HepG2 (cell line): ENCODE data around the gene CCL13. TPM values are rescaled to one million over a fixed set of nuclear protein-coding genes. Genes with fewer than 3 reads are reported as not detected.

Experiments
- ATAC-seq: fragments of 200-7000 bp; cut with Tn5 transposase; 3 replicates; pipeline ENCODE4 v1.9.1; 2020; ENCODE audit warnings: mild to moderate bottlenecking, moderate library complexity
- BruUV-seq: library from RNA; stranded (reverse); fragments of 400-500 nt; replicated peaks from 2 replicates; lab custom pipeline; 2021; lab: Mats Ljungman, UMichigan
- CTCF ChIA-PET: fragments of 300-600 bp; formaldehyde crosslinking; extraction: SDS; loops from one replicate; lab custom pipeline; 2021; ENCODE audit warnings: low total read pairs, inconsistent platforms, low intra/inter-chr PET ratio; lab: Yijun Ruan, JAX
- POLR2A ChIA-PET: fragments of 350-600 bp; sonication (Branson Sonifier 250); formaldehyde crosslinking; loops from one replicate; lab custom pipeline; 2020; ENCODE audit warnings: antibody characterized with exemption, inconsistent platforms; lab: Yijun Ruan, JAX
- DNase-seq: peaks from one replicate; pipeline ENCODE4 v3.0.0-alpha.2; 2015; ENCODE audit warnings: low spot score
- FAIRE-seq: peaks from 3 replicates; lab custom pipeline; 2011; peaks lifted over from hg19 to GRCh38; lab: Jason Lieb, UNC
- H2AFZ ChIP-seq: one replicate; pipeline ENCODE4 v1.6.1; 2011; ENCODE audit warnings: low read length, inconsistent platforms
- H3K27ac ChIP-seq: fragments of 300-600 bp; 3 replicates; pipeline ENCODE4 v1.8.0; 2011; ENCODE audit warnings: mixed run types, mild to moderate bottlenecking, mixed read lengths, low read length, inconsistent platforms; ENCODE audit not compliant: insufficient read depth; ENCODE audit errors: extremely low read length
- H3K27me3 ChIP-seq, 2 experiments: fragments of 200-600 bp in 1 of 2; 2 replicates in 1 of 2; 3 replicates in 1 of 2; pipeline versions ENCODE4 v1.6.0 to v1.8.0; 2011; ENCODE audit warnings: low read length in 2 of 2, mild to moderate bottlenecking in 2 of 2, moderate library complexity in 2 of 2, inconsistent platforms in 1 of 2; ENCODE audit not compliant: insufficient read depth in 2 of 2, control insufficient read depth in 1 of 2
- H3K36me3 ChIP-seq, 2 experiments: fragments of 200-600 bp in 1 of 2; replicated peaks in 1 of 2; 2 replicates in 1 of 2; 3 replicates in 1 of 2; pipeline versions ENCODE4 v1.5.1 to v1.8.0; 2011; ENCODE audit warnings: low read length in 2 of 2, inconsistent platforms in 1 of 2; ENCODE audit not compliant: insufficient read depth in 2 of 2, control insufficient read depth in 1 of 2
- H3K4me1 ChIP-seq: 2 replicates; pipeline ENCODE4 v1.5.1; 2012; ENCODE audit warnings: low read length, inconsistent platforms; ENCODE audit not compliant: insufficient read depth
- H3K4me2 ChIP-seq: 2 replicates; pipeline ENCODE4 v1.6.0; 2011; ENCODE audit warnings: low read depth, low read length, inconsistent platforms
- H3K4me3 ChIP-seq, 3 experiments: fragments of 200-600 bp in 1 of 3; sonication (generic), shearing (Covaris generic) in 1 of 3; replicated peaks in 1 of 3; 2 replicates each; pipeline ENCODE4 v1.5.1; 2011 to 2016; ENCODE audit warnings: low read length in 3 of 3, inconsistent platforms in 2 of 3, low read depth in 2 of 3, mild to moderate bottlenecking in 2 of 3, control low read depth in 1 of 3, mixed read lengths in 1 of 3; ENCODE audit not compliant: insufficient read depth in 1 of 3
- H3K79me2 ChIP-seq: one replicate; pipeline ENCODE4 v1.6.1; 2011; ENCODE audit warnings: low read length, inconsistent platforms; ENCODE audit not compliant: insufficient read depth
- H3K9ac ChIP-seq: 2 replicates; pipeline ENCODE4 v1.6.0; 2011; ENCODE audit warnings: mild to moderate bottlenecking, low read depth, low read length, inconsistent platforms; ENCODE audit not compliant: insufficient read depth
- H3K9me3 ChIP-seq: 2 replicates; pipeline ENCODE4 v1.5.1; 2012; ENCODE audit warnings: mild to moderate bottlenecking, low read length
- H4K20me1 ChIP-seq: 2 replicates; pipeline ENCODE4 v1.6.0; 2011; ENCODE audit warnings: inconsistent platforms, mild to moderate bottlenecking, low read length, moderate library complexity; ENCODE audit not compliant: insufficient read depth
- ATM ChIP-seq: fragments of 450-650 bp; IDR thresholded peaks from 2 replicates; pipeline ENCODE4 v1.7.1; 2017; ENCODE audit warnings: mild to moderate bottlenecking, borderline replicate concordance
- ELF1 ChIP-seq: sonication (generic); formaldehyde crosslinking; IDR thresholded peaks from 2 replicates; pipeline ENCODE4 v1.4.0; 2020; ENCODE audit warnings: missing genetic modification reagents
- JDP2 ChIP-seq: sonication (generic); formaldehyde crosslinking; IDR thresholded peaks from 2 replicates; pipeline ENCODE4 v1.8.1; 2022; ENCODE audit warnings: missing genetic modification reagents, borderline replicate concordance
- KLF6 ChIP-seq: IDR thresholded peaks from 2 replicates; pipeline ENCODE4 v1.8.0; 2016; ENCODE audit warnings: missing biosample characterization, missing genetic modification reagents
- NCOA1 ChIP-seq: sonication (generic); formaldehyde crosslinking; IDR thresholded peaks from 2 replicates; pipeline ENCODE4 v1.9.0; 2021; ENCODE audit warnings: missing genetic modification reagents
- PLRG1 ChIP-seq: fragments of 450-650 bp; conservative IDR thresholded peaks from 2 replicates; pipeline ENCODE4 v1.6.1; 2016
- STAT5B ChIP-seq: sonication (generic); formaldehyde crosslinking; IDR thresholded peaks from 2 replicates; pipeline ENCODE4 v1.4.0; 2020; ENCODE audit warnings: missing genetic modification reagents
- TBP ChIP-seq: sonication (generic); formaldehyde crosslinking; IDR thresholded peaks from 2 replicates; pipeline ENCODE4 v1.5.0; 2020; ENCODE audit warnings: missing genetic modification reagents
- TCF7 ChIP-seq: sonication (generic); IDR thresholded peaks from 2 replicates; pipeline ENCODE4 v1.6.1; 2016; ENCODE audit warnings: antibody characterized with exemption, low read depth
- TFDP1 ChIP-seq: IDR thresholded peaks from 2 replicates; pipeline ENCODE4 v1.6.1; 2016; ENCODE audit warnings: missing compliant biosample characterization, missing genetic modification reagents, borderline replicate concordance
- XRCC5 ChIP-seq: fragments of 200-400 bp; formaldehyde crosslinking; optimal IDR thresholded peaks from 2 replicates; pipeline ENCODE3; 2017; ENCODE audit warnings: mild to moderate bottlenecking, low read length
- ZNF207 ChIP-seq: fragments of 450-650 bp; IDR thresholded peaks from 2 replicates; pipeline ENCODE4 v1.6.1; 2016; ENCODE audit warnings: antibody characterized with exemption, borderline replicate concordance
- ZNF354B ChIP-seq: sonication (generic); formaldehyde crosslinking; IDR thresholded peaks from 2 replicates; pipeline ENCODE4 v1.8.0; 2022; ENCODE audit warnings: mild to moderate bottlenecking, missing genetic modification reagents
- in situ Hi-C: cut with HindIII; loops from 2 replicates; pipeline ENCODE4 v1.10.0; 2017; ENCODE audit warnings: low pct_unique_long_range_greater_than_20kb; ENCODE audit not compliant: extremely low pct_ligation_motif_present
- intact Hi-C: fragments of 100-400 bp; cut with micrococcal nuclease; formaldehyde crosslinking; loops from one replicate; pipeline ENCODE4 v1.10.0; 2022; ENCODE audit not compliant: unreplicated experiment
- polyA plus RNA-seq, 8 experiments: library from polyadenylated mRNA; depleted of rRNA in 3 of 8; stranded (reverse) in 7 of 8; unstranded in 1 of 8; fragments of >200 nt; fragmentation: Illumina TruSeq in 4 of 8; extraction: Trizol in 4 of 8; gene quantifications; 2 replicates each; pipeline versions ENCODE4 v1.2.1 to v1.2.3, GENCODE V29; 2011 to 2016; ENCODE audit warnings: low read depth in 4 of 8, missing spikeins in 1 of 8, mixed read lengths in 1 of 8; ENCODE audit not compliant: insufficient read depth in 1 of 8
- total RNA-seq, 5 experiments: library from RNA; depleted of rRNA; stranded (reverse); fragments of >200 nt; fragmentation: Illumina TruSeq; extraction: Trizol; gene quantifications; 2 replicates each; pipeline ENCODE4 v1.2.3, GENCODE V29; 2016; ENCODE audit warnings: low read depth in 1 of 5
- TF ChIP-seq, protein P1 (sequence below): sonication (generic); formaldehyde crosslinking; IDR thresholded peaks from 2 replicates; pipeline ENCODE4 v1.4.0; 2020; ENCODE audit warnings: mild to moderate bottlenecking, missing genetic modification reagents
- TF ChIP-seq, protein P2 (sequence below): sonication (generic); formaldehyde crosslinking; IDR thresholded peaks from 2 replicates; pipeline ENCODE4 v1.4.0; 2020; ENCODE audit warnings: missing genetic modification reagents, borderline replicate concordance

The CCL13 gene
- total and polyA plus RNA-seq, 2 of the 13 experiments (the other 11 are each of a cell fraction or from before 2014, with no cell fraction given), result not detected

- no peaks in the 10 kb centered on the region for H3K4me1 ChIP-seq
- no peaks in the 10 kb centered on the region for H3K9me3 ChIP-seq
- H4K20me1 ChIP-seq, result no peaks in the 10 kb centered on the region
- no peak overlapping the region for H3K4me3 ChIP-seq
- in situ Hi-C loops, result no loop called here
- no peak overlapping the region for H2AFZ ChIP-seq
- no peaks in the 10 kb centered on the region for H3K36me3 ChIP-seq
- H3K27me3 ChIP-seq, result no peaks in the 10 kb centered on the region
- FAIRE-seq, result no peak
- BruUV-seq, result no TSS peak
- no peak for TF ChIP-seq ELF1 (CRISPR knock-in tag)
- no peak for TF ChIP-seq ZNF354B (CRISPR knock-in tag)
- TF ChIP-seq STAT5B, result no peak
- no peak for TF ChIP-seq KLF6 (CRISPR knock-in tag)
- no peak for TF ChIP-seq ZNF207
- TF ChIP-seq TFDP1 (CRISPR knock-in tag), result no peak
- no peak for TF ChIP-seq NCOA1 (CRISPR knock-in tag)
- TF ChIP-seq JDP2 (CRISPR knock-in tag), result no peak
- TF ChIP-seq, protein P1, sequence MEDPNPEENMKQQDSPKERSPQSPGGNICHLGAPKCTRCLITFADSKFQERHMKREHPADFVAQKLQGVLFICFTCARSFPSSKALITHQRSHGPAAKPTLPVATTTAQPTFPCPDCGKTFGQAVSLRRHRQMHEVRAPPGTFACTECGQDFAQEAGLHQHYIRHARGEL (CRISPR knock-in tag), result no peak
- TF ChIP-seq, protein P2, sequence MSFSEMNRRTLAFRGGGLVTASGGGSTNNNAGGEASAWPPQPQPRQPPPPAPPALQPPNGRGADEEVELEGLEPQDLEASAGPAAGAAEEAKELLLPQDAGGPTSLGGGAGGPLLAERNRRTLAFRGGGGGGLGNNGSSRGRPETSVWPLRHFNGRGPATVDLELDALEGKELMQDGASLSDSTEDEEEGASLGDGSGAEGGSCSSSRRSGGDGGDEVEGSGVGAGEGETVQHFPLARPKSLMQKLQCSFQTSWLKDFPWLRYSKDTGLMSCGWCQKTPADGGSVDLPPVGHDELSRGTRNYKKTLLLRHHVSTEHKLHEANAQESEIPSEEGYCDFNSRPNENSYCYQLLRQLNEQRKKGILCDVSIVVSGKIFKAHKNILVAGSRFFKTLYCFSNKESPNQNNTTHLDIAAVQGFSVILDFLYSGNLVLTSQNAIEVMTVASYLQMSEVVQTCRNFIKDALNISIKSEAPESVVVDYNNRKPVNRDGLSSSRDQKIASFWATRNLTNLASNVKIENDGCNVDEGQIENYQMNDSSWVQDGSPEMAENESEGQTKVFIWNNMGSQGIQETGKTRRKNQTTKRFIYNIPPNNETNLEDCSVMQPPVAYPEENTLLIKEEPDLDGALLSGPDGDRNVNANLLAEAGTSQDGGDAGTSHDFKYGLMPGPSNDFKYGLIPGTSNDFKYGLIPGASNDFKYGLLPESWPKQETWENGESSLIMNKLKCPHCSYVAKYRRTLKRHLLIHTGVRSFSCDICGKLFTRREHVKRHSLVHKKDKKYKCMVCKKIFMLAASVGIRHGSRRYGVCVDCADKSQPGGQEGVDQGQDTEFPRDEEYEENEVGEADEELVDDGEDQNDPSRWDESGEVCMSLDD (CRISPR knock-in tag), result no peak
- TF ChIP-seq XRCC5, result no peak
- no peak for TF ChIP-seq ATM
- TF ChIP-seq PLRG1, result no peak
- TF ChIP-seq TBP, result no peak
- no peak for TF ChIP-seq TCF7
- intact Hi-C loops, result no loop called here
- ChIA-PET CTCF (no interaction called here), POLR2A (no interaction called here)
- no peak for ATAC-seq
- no peak overlapping the region for H3K9ac ChIP-seq
- no peak overlapping the region for H3K27ac ChIP-seq
- H3K79me2 ChIP-seq, result no peaks in the 10 kb centered on the region
- H3K4me2 ChIP-seq, result no peak overlapping the region
- no peak for DNase-seq
Observed at GRCh38 chr17:34354637-34355036, 1.6 kb upstream of the CCL13 start.
